GM18505 (cell line): Measurements from ENCODE around the gene QSOX1.

Experiments
- ATAC-seq: cut with Tn5 transposase; IDR thresholded peaks from one replicate; pipeline ENCODE4 v1.9.1; 2021; ENCODE audit not compliant: unreplicated experiment
- POLR2A ChIP-seq: IDR thresholded peaks from 4 replicates; pipeline ENCODE4 v1.6.1; 2011; ENCODE audit warnings: borderline replicate concordance; ENCODE audit not compliant: insufficient read depth, insufficient read length; ENCODE audit errors: extremely low read depth

The QSOX1 gene

GRCh38 chr1:180250883-180251509 lies 96.3 kb downstream of the QSOX1 start:
- no peak for ATAC-seq
- TF ChIP-seq POLR2A: no peak

GRCh38 chr1:180251526-180252305 lies 97.0 kb downstream of the QSOX1 start:
- no peak for TF ChIP-seq POLR2A
- ATAC-seq: no peak

GRCh38 chr1:180252638-180253536 lies 98.2 kb downstream of the QSOX1 start:
- ATAC-seq: peak; percentile 70
- TF ChIP-seq POLR2A: no peak
